ENCODE data around the gene ARX.

The ARX gene

DNA sequence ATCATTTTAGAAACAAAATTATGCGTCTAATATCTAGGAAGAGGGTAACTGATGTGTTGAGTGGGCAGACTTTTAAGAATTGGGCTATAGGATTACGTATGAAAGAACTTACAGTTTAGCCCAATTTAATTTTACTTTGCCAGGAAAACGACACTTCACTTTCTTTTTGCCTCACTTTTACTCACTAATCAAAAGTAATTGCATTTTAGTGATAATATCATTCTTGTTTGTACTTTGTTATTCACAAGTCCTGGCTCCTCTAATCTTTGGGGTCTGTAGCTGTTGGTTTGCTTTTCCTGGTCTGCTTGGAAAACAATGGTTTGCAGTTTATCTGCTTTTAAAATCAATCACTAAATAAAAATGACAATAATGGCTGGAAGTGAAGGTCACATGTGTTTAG lies 2.9 kb upstream of the ARX start:
- Histone ChIP-seq H4K20me1 (ENCODE audit: insufficient read depth, low read length) (no peaks in the 10 kb centered on the region), H3K9me2 (replicated peaks; ENCODE audit: insufficient read depth, low read length) (no peaks in the 10 kb centered on the region), H3K9ac (ENCODE audit: low read length) (no peak overlapping the region), H3F3A (ENCODE audit: insufficient read depth, low read length) (no peaks in the 10 kb centered on the region), H3K27ac (ENCODE audit: low read length) (no peak overlapping the region), H3K79me2 (ENCODE audit: low read length) (no peaks in the 10 kb centered on the region), H3K27me3 (replicated peaks; ENCODE audit: insufficient read depth, low read length) (peaks cover 26% of the 10 kb centered on the region), H3K4me3 (ENCODE audit: low read length) (no peak overlapping the region), H3K4me2 (ENCODE audit: low read depth, low read length) (no peak overlapping the region), H2AFZ (ENCODE audit: low read length) (no peak overlapping the region), H3K36me3 (replicated peaks; ENCODE audit: insufficient read depth, low read length) (no peaks in the 10 kb centered on the region), H3K9me3 (replicated peaks; ENCODE audit: insufficient read depth, low read length) (no peaks in the 10 kb centered on the region), H3K4me1 (ENCODE audit: low read length) (no peaks in the 10 kb centered on the region)
- no peak for DNase-seq
- TF ChIP-seq, protein P1, sequence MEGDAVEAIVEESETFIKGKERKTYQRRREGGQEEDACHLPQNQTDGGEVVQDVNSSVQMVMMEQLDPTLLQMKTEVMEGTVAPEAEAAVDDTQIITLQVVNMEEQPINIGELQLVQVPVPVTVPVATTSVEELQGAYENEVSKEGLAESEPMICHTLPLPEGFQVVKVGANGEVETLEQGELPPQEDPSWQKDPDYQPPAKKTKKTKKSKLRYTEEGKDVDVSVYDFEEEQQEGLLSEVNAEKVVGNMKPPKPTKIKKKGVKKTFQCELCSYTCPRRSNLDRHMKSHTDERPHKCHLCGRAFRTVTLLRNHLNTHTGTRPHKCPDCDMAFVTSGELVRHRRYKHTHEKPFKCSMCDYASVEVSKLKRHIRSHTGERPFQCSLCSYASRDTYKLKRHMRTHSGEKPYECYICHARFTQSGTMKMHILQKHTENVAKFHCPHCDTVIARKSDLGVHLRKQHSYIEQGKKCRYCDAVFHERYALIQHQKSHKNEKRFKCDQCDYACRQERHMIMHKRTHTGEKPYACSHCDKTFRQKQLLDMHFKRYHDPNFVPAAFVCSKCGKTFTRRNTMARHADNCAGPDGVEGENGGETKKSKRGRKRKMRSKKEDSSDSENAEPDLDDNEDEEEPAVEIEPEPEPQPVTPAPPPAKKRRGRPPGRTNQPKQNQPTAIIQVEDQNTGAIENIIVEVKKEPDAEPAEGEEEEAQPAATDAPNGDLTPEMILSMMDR (IDR thresholded peaks at IDR 0.05; ENCODE audit: low read length) = no peak
- no peak for TF ChIP-seq EZH2phosphoT487 (IDR thresholded peaks at IDR 0.05; ENCODE audit: low read length)
- TF ChIP-seq EZH2 (optimal IDR thresholded peaks at IDR 0.05; ENCODE audit: low read depth, low read length) = no peak

- Histone ChIP-seq H3K4me2 (ENCODE audit: low read depth, low read length) (peak overlapping the region; percentile 57), H3K4me1 (ENCODE audit: low read length) (no peaks in the 10 kb centered on the region), H2AFZ (ENCODE audit: low read length) (peak overlapping the region; percentile 45; the same call in 1 of the 2 replicates), H3K27ac (ENCODE audit: low read length) (no peak overlapping the region), H3K27me3 (replicated peaks; ENCODE audit: insufficient read depth, low read length) (peaks cover 26% of the 10 kb centered on the region), H3K9ac (ENCODE audit: low read length) (no peak overlapping the region), H3K9me3 (replicated peaks; ENCODE audit: insufficient read depth, low read length) (no peaks in the 10 kb centered on the region), H4K20me1 (ENCODE audit: insufficient read depth, low read length) (no peaks in the 10 kb centered on the region), H3K79me2 (ENCODE audit: low read length) (no peaks in the 10 kb centered on the region), H3F3A (ENCODE audit: insufficient read depth, low read length) (no peaks in the 10 kb centered on the region), H3K36me3 (replicated peaks; ENCODE audit: insufficient read depth, low read length) (no peaks in the 10 kb centered on the region), H3K4me3 (ENCODE audit: low read length) (peak overlapping the region; percentile 52), H3K9me2 (replicated peaks; ENCODE audit: insufficient read depth, low read length) (no peaks in the 10 kb centered on the region)
- DNase-seq = no peak
- TF ChIP-seq EZH2 (optimal IDR thresholded peaks at IDR 0.05; ENCODE audit: low read depth, low read length) (no peak), EZH2phosphoT487 (IDR thresholded peaks at IDR 0.05; ENCODE audit: low read length) (no peak)
- TF ChIP-seq, protein P1 (IDR thresholded peaks at IDR 0.05; ENCODE audit: low read length) = no peak
These were observed 2.0 kb upstream of the ARX start for GRCh38 chrX:25017667-25018247.

- H3K9ac ChIP-seq (ENCODE audit: low read length) = no peak overlapping the region
- peaks cover 26% of the 10 kb centered on the region for H3K27me3 ChIP-seq (replicated peaks; ENCODE audit: insufficient read depth, low read length)
- no peaks in the 10 kb centered on the region for H4K20me1 ChIP-seq (ENCODE audit: insufficient read depth, low read length)
- H3F3A ChIP-seq (ENCODE audit: insufficient read depth, low read length) = no peaks in the 10 kb centered on the region
- no peaks in the 10 kb centered on the region for H3K9me2 ChIP-seq (replicated peaks; ENCODE audit: insufficient read depth, low read length)
- no peaks in the 10 kb centered on the region for H3K4me1 ChIP-seq (ENCODE audit: low read length)
- H3K4me2 ChIP-seq (ENCODE audit: low read depth, low read length) = peak overlapping the region; percentile 57; the same call in 1 of the 2 replicates
- no peaks in the 10 kb centered on the region for H3K9me3 ChIP-seq (replicated peaks; ENCODE audit: insufficient read depth, low read length)
- H2AFZ ChIP-seq (ENCODE audit: low read length) = no peak overlapping the region
- H3K79me2 ChIP-seq (ENCODE audit: low read length) = no peaks in the 10 kb centered on the region
- peak overlapping the region; percentile 52; the same call in 1 of the 2 replicates for H3K4me3 ChIP-seq (ENCODE audit: low read length)
- no peak overlapping the region for H3K27ac ChIP-seq (ENCODE audit: low read length)
- H3K36me3 ChIP-seq (replicated peaks; ENCODE audit: insufficient read depth, low read length) = no peaks in the 10 kb centered on the region
- no peak for TF ChIP-seq EZH2 (optimal IDR thresholded peaks at IDR 0.05; ENCODE audit: low read depth, low read length)
- TF ChIP-seq EZH2phosphoT487 (IDR thresholded peaks at IDR 0.05; ENCODE audit: low read length) = no peak
- TF ChIP-seq, protein P1 (IDR thresholded peaks at IDR 0.05; ENCODE audit: low read length) = no peak
- no peak for DNase-seq
These were observed 1.3 kb upstream of the ARX start for GRCh38 chrX:25016938-25017598.
